Umbilical cord (tissue), 2 donors: ENCODE data around the gene PLA2G4A. TPM values are rescaled to one million over a fixed set of nuclear protein-coding genes. Genes with fewer than 3 reads are reported as not detected.

Source experiments
- DNase-seq: peaks from one replicate; pipeline ENCODE4 v3.0.0-alpha.2; 2015; ENCODE audit warnings: low spot score
- total RNA-seq: library from RNA; depleted of rRNA; stranded (reverse); fragments of >200 nt; gene quantifications from one replicate; pipeline ENCODE4 v1.2.3, GENCODE V29; 2014; ENCODE audit warnings: low replicate concordance; ENCODE audit not compliant: insufficient read depth

The PLA2G4A gene
- total RNA-seq = 17.8 TPM

GRCh38 chr1:186828611-186829454, at the start of gene PLA2G4A:
PLA2G4A (plus strand) TSS chr1:186828949; CDS start chr1:186854355, 25,406 bp downstream.
- DNase-seq = peak; percentile 81

DNA sequence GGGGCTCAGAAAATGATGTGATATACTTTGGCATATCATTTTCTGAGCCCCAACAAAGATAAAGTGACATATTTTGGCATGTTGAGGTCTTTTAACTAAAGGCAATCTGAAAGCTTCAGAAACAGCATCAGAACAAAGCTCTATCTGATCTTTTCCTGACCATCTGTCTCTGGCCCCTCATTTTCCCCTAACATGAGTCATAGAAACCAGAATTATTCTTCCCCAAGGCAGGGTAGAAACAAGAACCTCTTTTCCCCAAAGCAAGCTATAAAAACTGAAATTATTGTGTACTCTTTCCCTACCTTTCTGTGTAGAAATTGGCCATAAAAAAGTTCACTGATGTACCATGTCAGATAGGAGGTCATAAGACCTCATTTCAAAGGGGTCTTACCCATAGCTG, 48.7 kb upstream of the PLA2G4A start:
- no peak for DNase-seq

DNA sequence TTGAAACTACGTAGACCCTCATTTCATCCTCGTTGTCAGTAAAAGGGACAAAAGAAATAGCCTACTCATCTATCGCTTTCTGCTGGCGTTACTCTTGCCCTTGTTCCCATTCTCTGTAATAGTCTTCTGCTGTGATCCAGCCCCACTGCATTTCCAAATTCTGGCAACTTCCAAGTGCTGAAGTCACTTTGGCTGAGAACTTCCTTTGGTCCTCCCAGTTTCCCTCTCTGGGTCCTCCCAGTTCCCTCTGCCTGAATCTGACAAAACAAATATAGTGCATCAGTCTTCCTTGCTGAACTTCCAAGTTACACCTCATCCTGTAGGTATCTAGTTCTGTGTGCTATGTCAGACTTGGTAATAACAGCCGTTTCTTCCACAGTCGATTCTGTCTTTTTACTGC, 47.0 kb upstream of the PLA2G4A start:
- DNase-seq = no peak

DNA sequence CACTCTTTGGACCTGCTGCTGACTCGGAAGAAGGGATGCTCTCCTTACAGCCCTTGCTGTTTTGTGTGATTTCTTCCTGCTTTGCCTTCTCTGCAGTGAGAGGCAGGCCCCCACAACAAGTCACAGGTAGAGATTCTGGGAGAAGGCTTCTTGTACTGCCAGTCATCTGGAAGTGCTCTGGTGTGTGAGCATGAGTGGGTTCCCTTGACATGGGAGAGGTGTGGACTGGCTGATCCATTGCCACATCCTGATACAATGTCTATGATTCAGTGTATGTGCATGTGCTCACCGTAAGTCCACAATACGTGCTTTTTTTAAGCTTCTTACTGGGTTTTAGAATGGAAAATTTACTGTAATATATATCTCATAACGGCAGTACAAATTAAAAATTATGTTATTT, 46.0 kb upstream of the PLA2G4A start:
- DNase-seq = no peak

- DNase-seq = no peak
Observed at GRCh38 chr1:186783193-186783592, 45.6 kb upstream of the PLA2G4A start.

- DNase-seq = no peak
Observed at GRCh38 chr1:186785503-186785902, 43.2 kb upstream of the PLA2G4A start.

DNA sequence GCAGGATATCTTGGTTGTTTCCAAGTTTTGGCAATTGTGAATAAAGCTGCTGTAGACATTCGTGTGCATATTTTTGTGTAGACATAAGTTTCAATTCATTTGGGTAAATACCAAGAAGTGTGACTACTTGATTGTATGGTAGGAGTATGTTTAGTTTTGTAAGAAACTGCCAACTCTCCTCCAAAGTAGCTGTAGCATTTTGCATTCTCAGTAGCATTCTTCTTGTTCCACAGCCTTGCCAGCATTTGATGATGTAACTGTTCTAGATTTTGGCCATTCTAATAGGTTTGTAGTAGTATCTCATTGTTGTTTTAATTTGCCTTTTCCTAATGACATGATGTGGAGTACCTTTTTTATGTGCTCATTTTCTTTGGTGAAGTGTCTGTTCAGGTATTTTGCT, 38.6 kb upstream of the PLA2G4A start:
- no peak for DNase-seq

DNA sequence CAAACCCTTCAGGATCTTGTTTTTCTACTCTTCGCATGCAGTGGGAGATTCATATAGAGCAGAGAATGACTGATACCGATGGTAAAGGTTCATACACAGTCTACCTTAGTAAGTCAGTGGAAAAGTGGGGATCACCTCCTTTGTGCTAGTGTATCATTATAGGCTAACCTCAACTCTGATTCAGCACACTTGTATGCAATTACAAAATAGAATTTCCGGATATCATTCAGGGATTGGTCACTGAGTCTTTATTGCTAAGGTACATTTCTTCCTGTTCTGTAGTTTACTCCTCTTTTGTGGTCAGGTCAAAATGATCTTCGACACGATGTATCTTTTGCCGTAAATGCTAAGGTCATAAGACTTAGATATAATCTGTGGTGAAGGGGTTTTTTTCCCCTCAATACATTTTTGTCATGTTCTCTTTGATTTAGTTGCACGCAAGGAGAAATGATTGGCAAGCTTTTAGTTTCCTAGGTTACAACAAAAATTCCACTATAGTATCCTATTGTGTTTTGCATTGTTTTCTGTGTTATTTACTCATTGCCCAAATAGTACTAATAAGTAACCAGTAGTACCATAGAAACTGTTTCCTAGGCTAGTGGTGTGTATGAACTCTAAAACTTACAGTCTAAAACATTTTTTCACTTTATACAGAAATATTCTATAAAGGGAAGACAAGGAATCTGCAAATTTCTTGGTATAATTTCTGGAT, 35.7 kb upstream of the PLA2G4A start:
- no peak for DNase-seq

DNA sequence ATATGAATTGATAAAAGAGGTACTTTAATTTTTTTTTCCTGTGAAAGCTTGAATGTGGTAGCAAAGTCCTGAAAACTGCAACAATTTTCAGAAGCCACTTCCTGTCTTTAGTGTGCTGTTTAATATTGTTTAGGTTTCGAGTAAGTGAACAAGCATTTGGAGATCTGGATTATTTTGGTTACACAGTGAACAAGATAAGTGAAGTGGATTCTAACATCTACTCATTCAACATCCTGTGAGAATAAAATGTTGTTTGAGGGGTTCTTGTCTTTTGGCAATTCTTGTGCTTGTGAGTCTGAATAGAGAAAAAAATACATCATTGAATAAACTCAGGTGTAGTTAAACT, 35.2 kb upstream of the PLA2G4A start:
- no peak for DNase-seq

DNA sequence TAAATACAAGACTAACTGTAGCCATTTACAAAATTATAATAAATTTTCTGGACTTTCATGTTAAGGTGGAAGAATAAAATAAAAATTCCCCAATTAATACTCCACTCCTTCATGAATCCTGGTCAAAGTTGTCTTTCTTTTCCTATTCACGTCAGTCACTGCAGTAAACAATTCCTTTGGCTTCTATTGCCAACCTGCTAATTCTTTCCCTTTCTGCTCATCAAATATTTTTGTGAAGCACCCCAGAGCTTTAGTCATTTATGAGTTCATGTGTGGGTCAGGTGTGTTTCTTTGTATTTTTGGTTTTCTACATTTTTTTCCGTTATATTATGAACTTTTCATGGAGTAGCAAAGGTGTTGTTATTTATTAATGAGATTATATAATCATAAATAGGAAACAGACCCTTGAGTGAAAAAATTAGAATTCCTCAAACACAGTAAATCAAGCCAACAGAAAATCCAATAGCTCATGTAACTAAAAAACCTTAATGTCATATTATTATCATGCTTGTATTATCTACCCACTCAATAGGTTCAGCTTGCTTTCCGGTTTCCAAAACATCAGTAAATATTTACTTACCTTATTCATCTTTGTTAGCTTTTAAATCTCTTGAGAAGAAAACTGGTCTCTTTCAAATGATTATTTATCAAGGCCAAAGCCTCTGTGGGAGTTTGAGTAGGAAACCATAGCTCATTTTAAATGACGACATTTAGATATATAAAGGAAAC, 29.6 kb upstream of the PLA2G4A start:
- no peak for DNase-seq

DNA sequence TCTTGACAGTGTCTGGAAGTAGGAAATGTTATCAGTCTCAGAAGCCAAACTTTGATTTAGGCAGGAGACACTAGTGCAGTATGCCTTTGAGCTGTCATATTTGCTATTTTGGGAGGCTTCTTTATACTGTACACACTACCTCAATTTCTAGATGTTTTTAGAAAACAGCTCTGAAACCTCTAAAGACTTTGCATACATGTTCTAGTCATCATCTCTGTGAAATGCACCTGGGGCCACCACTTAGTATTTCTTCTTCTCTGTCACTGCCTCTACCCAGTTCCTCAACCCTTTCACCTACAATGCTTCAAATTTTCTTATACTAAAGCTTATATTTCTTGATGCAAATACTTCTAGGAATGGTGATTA, 29.1 kb upstream of the PLA2G4A start:
- DNase-seq = no peak

DNA sequence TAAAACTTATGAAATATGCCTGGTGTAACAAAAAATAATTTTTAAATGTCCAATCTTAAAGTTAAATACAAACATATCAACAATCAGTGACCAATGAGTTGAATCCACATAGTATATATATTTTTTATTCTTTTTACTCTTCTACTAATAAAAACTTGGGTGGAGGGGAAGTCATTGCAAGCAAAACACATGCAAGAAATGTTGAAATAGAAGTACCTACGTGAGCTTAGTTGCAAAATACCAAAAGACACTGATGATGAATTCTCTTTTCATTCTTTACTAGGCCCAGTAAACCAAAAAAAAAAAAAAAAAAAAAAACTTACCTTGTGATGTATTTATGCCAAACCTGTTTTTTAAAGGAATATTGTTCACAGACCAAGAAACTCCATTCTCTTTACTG, 26.4 kb upstream of the PLA2G4A start:
- DNase-seq = no peak

- DNase-seq = no peak
Observed at GRCh38 chr1:186804679-186805078, 24.1 kb upstream of the PLA2G4A start.

GRCh38 chr1:186806477-186806876, 22.3 kb upstream of the PLA2G4A start:
- DNase-seq = no peak

DNA sequence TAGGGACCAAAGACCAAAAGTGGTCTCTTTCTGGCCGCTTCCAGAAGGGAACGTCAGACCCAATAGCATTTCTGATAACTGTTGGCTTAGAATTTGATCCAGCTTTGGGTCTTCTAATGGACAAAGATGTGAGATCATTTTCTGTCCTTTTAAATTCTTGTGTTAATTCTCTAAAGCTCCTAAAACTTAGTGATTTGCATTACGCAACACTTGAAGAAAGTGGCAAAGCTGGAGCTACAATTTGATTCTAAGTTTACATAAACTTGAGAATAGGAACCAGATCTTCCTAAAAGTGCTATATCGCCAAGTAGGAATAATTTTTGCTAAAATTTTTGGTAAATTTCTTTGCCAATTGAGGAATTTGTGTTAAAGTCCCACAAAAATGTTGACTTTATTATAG, 21.6 kb upstream of the PLA2G4A start:
- no peak for DNase-seq

DNA sequence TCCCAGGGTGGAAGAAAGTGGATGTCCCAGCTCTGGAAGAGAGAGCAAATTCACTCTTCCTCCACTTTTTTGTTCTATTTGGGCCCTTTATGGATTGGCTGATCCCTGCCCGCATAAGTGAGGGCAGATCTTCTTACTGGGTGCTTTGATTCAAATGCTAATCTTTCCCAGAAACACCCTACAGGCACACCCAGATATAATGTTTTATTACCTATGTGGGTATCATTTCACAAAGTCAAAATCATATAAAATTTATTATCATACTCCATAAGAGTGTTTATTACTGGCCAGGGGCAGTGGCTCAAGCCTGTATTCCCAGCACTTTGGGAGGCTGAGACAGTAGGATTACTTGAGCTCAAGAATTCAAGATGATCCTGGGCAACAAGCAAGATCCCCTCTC, 16.9 kb upstream of the PLA2G4A start:
- no peak for DNase-seq

- DNase-seq = no peak
Observed at GRCh38 chr1:186812570-186812969, 16.2 kb upstream of the PLA2G4A start.

DNA sequence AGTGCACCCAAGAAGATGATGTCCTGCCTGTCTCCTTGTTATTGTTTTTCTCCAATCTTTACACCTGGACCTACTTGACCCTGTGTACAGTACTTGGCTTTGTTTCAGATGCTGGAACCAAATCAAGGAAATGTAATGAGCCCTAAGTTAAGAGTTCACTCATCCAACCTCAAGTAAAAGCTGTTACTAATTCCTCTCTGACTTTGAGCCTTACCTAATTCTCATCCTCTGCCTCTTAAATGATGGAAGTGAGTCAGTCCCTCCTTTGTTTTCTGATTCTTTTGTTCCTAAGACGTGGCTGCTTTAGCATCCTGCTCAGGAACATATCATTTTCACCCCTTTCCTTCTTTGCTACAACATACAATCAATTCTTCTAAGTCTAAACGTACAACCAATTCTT, 15.3 kb upstream of the PLA2G4A start:
- DNase-seq = no peak

- no peak for DNase-seq
Observed at GRCh38 chr1:186819126-186819525, 9.6 kb upstream of the PLA2G4A start.

DNA sequence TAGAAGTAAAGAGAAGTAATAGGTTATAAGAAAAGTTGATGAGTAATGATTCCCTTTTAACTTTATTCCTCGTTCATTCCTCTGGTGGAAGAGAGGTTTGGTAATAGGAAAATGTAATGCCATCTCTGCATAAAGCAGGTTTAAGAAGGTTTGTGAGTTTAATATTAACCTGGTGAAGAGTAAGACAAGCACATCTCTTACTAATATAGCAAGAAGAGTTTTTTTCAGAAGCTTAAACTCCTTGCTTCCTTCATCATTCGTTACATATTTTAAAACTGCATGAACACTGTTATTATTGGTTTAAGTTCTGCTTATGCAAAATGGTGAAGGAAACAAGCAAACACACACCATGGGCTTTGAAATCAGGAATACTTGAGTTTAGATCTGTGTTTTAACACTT, 9.2 kb upstream of the PLA2G4A start:
- no peak for DNase-seq

DNA sequence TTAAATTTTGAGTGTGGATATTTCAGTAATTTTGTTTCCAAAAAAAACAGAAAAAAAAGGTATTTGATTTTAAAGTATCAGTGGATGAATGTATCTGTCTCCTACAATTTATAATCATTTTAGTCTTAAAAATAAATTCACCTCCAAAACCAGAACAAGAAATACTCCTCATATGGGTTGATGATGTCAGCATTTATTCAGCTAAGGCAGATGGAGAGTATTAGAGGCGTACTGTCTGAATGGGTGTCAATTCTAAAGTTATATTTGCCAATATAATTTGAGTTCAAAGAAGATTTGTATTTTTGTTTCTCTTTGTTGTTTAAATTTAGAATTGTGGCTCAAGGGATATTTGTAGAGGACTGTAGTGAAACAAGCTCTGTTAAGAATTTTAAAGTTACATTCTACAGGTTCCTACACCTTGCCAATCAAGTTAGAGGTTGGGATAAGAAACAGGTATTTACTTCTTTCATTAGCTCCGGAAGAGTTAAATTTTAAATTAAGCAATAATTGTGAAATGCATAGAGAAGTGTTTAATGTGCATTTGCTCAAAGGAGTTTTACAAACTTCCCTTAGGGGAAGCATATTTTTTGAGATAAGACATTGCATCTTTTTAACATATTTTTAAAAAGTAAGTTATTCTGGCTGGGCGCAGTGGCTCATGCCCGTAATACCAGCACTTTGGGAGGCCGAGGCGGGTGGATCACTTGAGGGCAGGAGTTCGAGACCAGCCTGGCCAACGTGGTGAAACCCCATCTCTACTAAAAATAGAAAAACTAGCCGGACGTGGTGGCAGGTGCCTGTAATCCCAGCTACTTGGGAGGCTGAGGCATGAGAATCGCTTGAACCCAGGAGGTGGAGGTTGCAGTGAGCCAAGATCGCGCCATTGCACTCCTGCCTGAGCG, 1.2 kb downstream of the PLA2G4A start:
- DNase-seq = no peak

DNA sequence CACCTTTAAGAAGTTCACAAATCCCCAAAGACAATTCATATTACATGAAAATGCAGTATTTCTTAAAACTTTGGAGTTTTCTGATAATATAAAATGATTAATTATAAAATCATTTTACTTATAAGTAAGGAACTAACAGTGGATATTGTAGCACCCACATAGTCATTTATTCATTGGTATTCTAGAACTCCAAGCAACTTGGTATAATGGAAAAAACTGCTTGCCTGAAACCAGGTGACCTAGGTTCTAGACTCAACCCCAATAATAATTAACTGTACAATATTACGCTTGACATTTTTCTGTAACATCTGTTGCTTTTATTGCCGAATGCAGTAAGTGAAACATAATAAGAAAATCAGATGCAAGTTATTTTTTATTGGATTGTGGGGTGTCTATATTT, 2.4 kb downstream of the PLA2G4A start:
- no peak for DNase-seq
